GM23248 (cell line): Measurements from ENCODE around the gene LYPD4. TPM values are rescaled to one million over a fixed set of nuclear protein-coding genes. Genes with fewer than 3 reads are reported as not detected.
A peak's percentile ranks its signal among the peaks of the same experiment; 100 is the strongest.

Experiments used
- DNase-seq: peaks from one replicate; pipeline ENCODE4 v3.0.0-alpha.2; 2015
- H2AFZ ChIP-seq: fragments of 200-600 bp; sonication (generic); 2 replicates; pipeline ENCODE4 v1.6.1; 2016; ENCODE audit warnings: antibody characterized with exemption
- H3F3A ChIP-seq: fragments of 200-600 bp; sonication (generic); 2 replicates; pipeline ENCODE4 v1.6.1; 2016; ENCODE audit warnings: mild to moderate bottlenecking, antibody characterized with exemption, mixed run types; ENCODE audit not compliant: insufficient read depth
- H3K27ac ChIP-seq: fragments of 200-600 bp; sonication (generic); 2 replicates; pipeline ENCODE4 v1.5.1; 2016; ENCODE audit warnings: mild to moderate bottlenecking
- H3K27me3 ChIP-seq: fragments of 200-600 bp; sonication (generic); replicated peaks from 2 replicates; pipeline ENCODE4 v1.6.1; 2016; ENCODE audit warnings: mild to moderate bottlenecking; ENCODE audit not compliant: insufficient read depth
- H3K36me3 ChIP-seq: fragments of 200-600 bp; sonication (generic); 2 replicates; pipeline ENCODE4 v1.6.1; 2016; ENCODE audit warnings: low read depth, mild to moderate bottlenecking
- H3K4me1 ChIP-seq: fragments of 200-600 bp; sonication (generic); 2 replicates; pipeline ENCODE4 v1.6.1; 2016; ENCODE audit warnings: mild to moderate bottlenecking; ENCODE audit not compliant: insufficient read depth
- H3K4me2 ChIP-seq: fragments of 200-600 bp; sonication (generic); one replicate; pipeline ENCODE4 v1.6.1; 2016; ENCODE audit warnings: mild to moderate bottlenecking; ENCODE audit not compliant: unreplicated experiment
- H3K4me3 ChIP-seq: fragments of 200-600 bp; sonication (generic); 2 replicates; pipeline ENCODE4 v1.5.1; 2016; ENCODE audit warnings: mild to moderate bottlenecking
- H3K79me2 ChIP-seq: fragments of 200-600 bp; sonication (generic); 2 replicates; pipeline ENCODE4 v1.6.1; 2016; ENCODE audit warnings: mild to moderate bottlenecking; ENCODE audit not compliant: insufficient read depth
- H3K9ac ChIP-seq: fragments of 200-600 bp; sonication (generic); 2 replicates; pipeline ENCODE4 v1.6.1; 2016; ENCODE audit warnings: mild to moderate bottlenecking
- H3K9me2 ChIP-seq: fragments of 200-600 bp; sonication (generic); 2 replicates; pipeline ENCODE4 v1.6.1; 2016; ENCODE audit warnings: mixed run types, mild to moderate bottlenecking, moderate library complexity; ENCODE audit not compliant: insufficient read depth
- H3K9me3 ChIP-seq: fragments of 200-600 bp; sonication (generic); one replicate; pipeline ENCODE4 v1.6.1; 2017; ENCODE audit warnings: low read depth
- H4K20me1 ChIP-seq: fragments of 200-600 bp; sonication (generic); 2 replicates; pipeline ENCODE4 v1.6.0; 2016; ENCODE audit not compliant: insufficient read depth
- EZH2 ChIP-seq: fragments of 200-600 bp; sonication (generic); IDR thresholded peaks from 2 replicates; pipeline ENCODE4 v1.6.1; 2018; ENCODE audit warnings: antibody characterized with exemption, mild to moderate bottlenecking; ENCODE audit not compliant: insufficient read depth, poor library complexity, severe bottlenecking
- EZH2phosphoT487 ChIP-seq: fragments of 200-600 bp; sonication (generic); IDR thresholded peaks from 2 replicates; pipeline ENCODE4 v1.6.1; 2018; ENCODE audit warnings: antibody characterized with exemption, moderate library complexity, mild to moderate bottlenecking, low read depth; ENCODE audit not compliant: insufficient read depth
- WGBS, 2 experiments: methylation state at CpG; one replicate each; pipeline ENCODE4 v1.1.6; 2015 to 2017; ENCODE audit warnings: low lambda C conversion rate in 2 of 2, low coverage in 1 of 2; ENCODE audit errors: missing lambda C conversion rate in 2 of 2; 5-methylcytosine and 5-hydroxymethylcytosine counted together
- in situ Hi-C: fragments of 300-500 bp; cut with MboI; formaldehyde crosslinking; loops from 2 replicates; pipeline ENCODE4 v1.15.0; 2020
- polyA plus RNA-seq: library from polyadenylated mRNA; unstranded; fragments of >200 nt; fragmentation: Nextera tagmentation; extraction: Ambion mirVana; gene quantifications from 2 replicates; pipeline ENCODE4 v1.2.1, GENCODE V29; 2016
- total RNA-seq: library from RNA; depleted of rRNA; stranded (reverse); fragments of >200 nt; shearing (Covaris generic); gene quantifications from 2 replicates; pipeline ENCODE4 v1.2.3, GENCODE V29; 2014

The LYPD4 gene
- total and polyA plus RNA-seq, 2 experiments from 2014 or later = not detected

- Histone ChIP-seq H3K9me3 (no peaks in the 10 kb centered on the region), H3K4me2 (no peak overlapping the region), H2AFZ (no peak overlapping the region), H4K20me1 (no peaks in the 10 kb centered on the region), H3K9me2 (no peaks in the 10 kb centered on the region), H3F3A (no peaks in the 10 kb centered on the region; the same call in 1 of the 2 replicates), H3K36me3 (no peaks in the 10 kb centered on the region; the same call in 1 of the 2 replicates), H3K79me2 (peaks cover 62% of the 10 kb centered on the region), H3K4me1 (peaks cover 9% of the 10 kb centered on the region), H3K27ac (no peak overlapping the region), H3K9ac (no peak overlapping the region), H3K4me3 (no peak overlapping the region), H3K27me3 (no peaks in the 10 kb centered on the region)
- no peak for DNase-seq
- TF ChIP-seq EZH2 = no peak
- no peak for TF ChIP-seq EZH2phosphoT487
- 84 to 87% methylated on average over 8 of the region's 8 CpGs for WGBS, 2 experiments
- in situ Hi-C loops = no loop called here
Observed at GRCh38 chr19:41889896-41890295, 45.4 kb upstream of the LYPD4 start.

- no peak overlapping the region for H3K4me3 ChIP-seq
Observed at GRCh38 chr19:41888926-41889325, 44.4 kb upstream of the LYPD4 start.

GRCh38 chr19:41887711-41888382, 43.4 kb upstream of the LYPD4 start:
- in situ Hi-C loops = no loop called here
- Histone ChIP-seq H3K27ac (no peak overlapping the region), H3F3A (peaks cover 6% of the 10 kb centered on the region; the same call in 1 of the 2 replicates), H4K20me1 (no peaks in the 10 kb centered on the region), H3K4me3 (no peak overlapping the region), H3K9ac (no peak overlapping the region), H2AFZ (no peak overlapping the region), H3K4me1 (peaks cover 11% of the 10 kb centered on the region), H3K36me3 (no peaks in the 10 kb centered on the region; the same call in 1 of the 2 replicates), H3K9me3 (no peaks in the 10 kb centered on the region), H3K79me2 (peaks cover 69% of the 10 kb centered on the region), H3K4me2 (no peak overlapping the region), H3K9me2 (no peaks in the 10 kb centered on the region), H3K27me3 (no peaks in the 10 kb centered on the region)
- peak; percentile 49 for DNase-seq
- TF ChIP-seq EZH2phosphoT487 = no peak
- TF ChIP-seq EZH2 = no peak
- WGBS, 2 experiments = 66 to 72% methylated on average over 14 to 16 of the region's 17 CpGs

More at GRCh38 chr19:41888926-41889325, 44.4 kb upstream of the LYPD4 start:
- Histone ChIP-seq H3K4me1 (peaks cover 11% of the 10 kb centered on the region), H3K4me2 (no peak overlapping the region), H3K27me3 (no peaks in the 10 kb centered on the region), H3K27ac (no peak overlapping the region), H4K20me1 (no peaks in the 10 kb centered on the region), H2AFZ (no peak overlapping the region), H3K9me3 (no peaks in the 10 kb centered on the region), H3K9me2 (no peaks in the 10 kb centered on the region), H3K36me3 (no peaks in the 10 kb centered on the region; the same call in 1 of the 2 replicates), H3F3A (no peaks in the 10 kb centered on the region; the same call in 1 of the 2 replicates), H3K79me2 (peaks cover 69% of the 10 kb centered on the region), H3K9ac (no peak overlapping the region)
- TF ChIP-seq EZH2phosphoT487 (no peak), EZH2 (no peak)
- in situ Hi-C loops = no loop called here
- 90 to 91% methylated on average over 12 of the region's 12 CpGs for WGBS, 2 experiments
- DNase-seq = no peak

- Histone ChIP-seq H3K9ac (0 out of 2 replicates have a peak overlapping the region, but pooled peaks have one; percentile 18), H3F3A (peaks cover 11% of the 10 kb centered on the region), H3K9me2 (no peaks in the 10 kb centered on the region), H3K27ac (no peak overlapping the region), H3K4me1 (peaks cover 11% of the 10 kb centered on the region), H3K27me3 (no peaks in the 10 kb centered on the region), H3K4me2 (peak overlapping the region; percentile 42), H3K4me3 (no peak overlapping the region), H4K20me1 (no peaks in the 10 kb centered on the region), H3K79me2 (peaks cover 69% of the 10 kb centered on the region), H2AFZ (no peak overlapping the region), H3K9me3 (no peaks in the 10 kb centered on the region), H3K36me3 (no peaks in the 10 kb centered on the region; the same call in 1 of the 2 replicates)
- in situ Hi-C loops = no loop called here
- TF ChIP-seq EZH2phosphoT487 (no peak), EZH2 (no peak)
- DNase-seq = no peak
- WGBS, 2 experiments = 81 to 82% methylated on average over 12 to 13 of the region's 13 CpGs
Observed at GRCh38 chr19:41886761-41887710, 42.6 kb upstream of the LYPD4 start.
